ENCODE results near the gene HOXA4. TPM values are rescaled to one million over a fixed set of nuclear protein-coding genes. Genes with fewer than 3 reads are reported as not detected.

HOXA4 gene
- total RNA-seq, 1 experiment from 2014 or later: 4.8 TPM

DNA sequence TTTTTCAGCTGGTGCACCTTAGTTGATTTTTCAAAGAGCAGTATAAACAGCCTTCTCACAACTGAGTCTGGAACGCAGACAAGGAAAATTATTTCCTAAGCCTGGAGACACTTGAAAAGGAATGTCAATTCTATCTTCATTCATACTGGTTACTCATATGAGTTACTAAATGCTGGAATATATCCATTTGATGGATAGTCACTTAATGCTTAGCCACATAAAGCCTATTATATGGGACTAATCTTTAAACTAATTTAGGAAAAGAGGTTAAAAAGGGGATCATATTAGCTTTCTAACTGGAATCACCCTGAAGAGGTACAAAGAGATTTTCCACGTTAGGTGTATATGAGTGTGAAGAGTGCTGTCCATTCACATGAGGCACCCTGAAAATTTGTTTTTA lies 1.7 kb upstream of the HOXA4 start:
- Mint-ChIP-seq H3K9me3 (ENCODE audit: unreplicated experiment) (no peaks in the 10 kb centered on the region), H3K27ac (ENCODE audit: unreplicated experiment) (no peak overlapping the region), H3K4me3 (ENCODE audit: unreplicated experiment) (peak overlapping the region; percentile 22), H3K4me1 (ENCODE audit: low read depth, unreplicated experiment) (peaks cover 27% of the 10 kb centered on the region), H3K27me3 (ENCODE audit: insufficient read depth, unreplicated experiment) (no peaks in the 10 kb centered on the region), H3K36me3 (ENCODE audit: insufficient read depth, unreplicated experiment) (no peaks in the 10 kb centered on the region)
- peaks cover 29% of the 10 kb centered on the region for H3K4me1 ChIP-seq
- no peaks in the 10 kb centered on the region for H3K27me3 ChIP-seq (replicated peaks; ENCODE audit: control insufficient read depth, insufficient read depth, low read length)
- no peaks in the 10 kb centered on the region for H3K9me3 ChIP-seq
- TF ChIP-seq, protein P1, sequence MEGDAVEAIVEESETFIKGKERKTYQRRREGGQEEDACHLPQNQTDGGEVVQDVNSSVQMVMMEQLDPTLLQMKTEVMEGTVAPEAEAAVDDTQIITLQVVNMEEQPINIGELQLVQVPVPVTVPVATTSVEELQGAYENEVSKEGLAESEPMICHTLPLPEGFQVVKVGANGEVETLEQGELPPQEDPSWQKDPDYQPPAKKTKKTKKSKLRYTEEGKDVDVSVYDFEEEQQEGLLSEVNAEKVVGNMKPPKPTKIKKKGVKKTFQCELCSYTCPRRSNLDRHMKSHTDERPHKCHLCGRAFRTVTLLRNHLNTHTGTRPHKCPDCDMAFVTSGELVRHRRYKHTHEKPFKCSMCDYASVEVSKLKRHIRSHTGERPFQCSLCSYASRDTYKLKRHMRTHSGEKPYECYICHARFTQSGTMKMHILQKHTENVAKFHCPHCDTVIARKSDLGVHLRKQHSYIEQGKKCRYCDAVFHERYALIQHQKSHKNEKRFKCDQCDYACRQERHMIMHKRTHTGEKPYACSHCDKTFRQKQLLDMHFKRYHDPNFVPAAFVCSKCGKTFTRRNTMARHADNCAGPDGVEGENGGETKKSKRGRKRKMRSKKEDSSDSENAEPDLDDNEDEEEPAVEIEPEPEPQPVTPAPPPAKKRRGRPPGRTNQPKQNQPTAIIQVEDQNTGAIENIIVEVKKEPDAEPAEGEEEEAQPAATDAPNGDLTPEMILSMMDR (IDR thresholded peaks at IDR 0.05; ENCODE audit: insufficient read depth in 1 of 2, low read depth in 1 of 2, low read length in 1 of 2, severe bottlenecking in 1 of 2, unreplicated experiment in 1 of 2): no peak
- CTCF ChIA-PET: no interaction called here
- no peaks in the 10 kb centered on the region for H3K36me3 ChIP-seq (ENCODE audit: control insufficient read depth, insufficient read depth, low read length)
- DNase-seq: no peak
- intact Hi-C loops (cut with micrococcal nuclease; ENCODE audit: unreplicated experiment): no loop called here
- H3K4me3 ChIP-seq (ENCODE audit: low read depth, low read length): no peak overlapping the region
- no TSS peak for BruUV-seq (replicated peaks)
- POLR2A ChIA-PET: interaction anchor here (2.2 kb wide), 1 partner anchor 18 kb away, joined by 19 read pairs; no protein-coding TSS in a partner anchor

DNA sequence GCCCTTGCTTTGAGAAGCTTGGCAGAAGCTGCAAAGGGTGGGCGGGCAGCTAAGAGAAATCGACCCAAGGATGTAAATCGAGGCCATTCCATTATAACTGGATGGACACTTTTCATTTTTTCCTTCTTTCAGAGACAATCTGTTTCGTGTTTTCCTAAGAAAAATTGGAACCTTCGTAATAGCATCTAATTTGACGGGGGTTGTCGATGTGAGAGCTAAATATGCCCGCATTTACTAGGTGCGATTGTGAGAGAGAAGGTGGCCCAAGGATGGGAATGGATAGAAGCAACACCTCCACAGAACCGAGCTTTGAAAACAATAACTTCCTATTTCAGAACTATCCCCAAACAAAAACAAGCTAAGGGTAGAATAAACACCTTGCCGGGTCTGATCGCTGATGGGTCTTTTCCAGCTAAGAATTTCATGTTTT lies 848 bp upstream of the HOXA4 start:
- TSS peak; percentile 46 for BruUV-seq (replicated peaks)
- Mint-ChIP-seq H3K27me3 (ENCODE audit: insufficient read depth, unreplicated experiment) (no peaks in the 10 kb centered on the region), H3K36me3 (ENCODE audit: insufficient read depth, unreplicated experiment) (no peaks in the 10 kb centered on the region), H3K27ac (ENCODE audit: unreplicated experiment) (peak overlapping the region; percentile 57), H3K9me3 (ENCODE audit: unreplicated experiment) (no peaks in the 10 kb centered on the region), H3K4me3 (ENCODE audit: unreplicated experiment) (peak overlapping the region; percentile 76), H3K4me1 (ENCODE audit: low read depth, unreplicated experiment) (peaks cover 27% of the 10 kb centered on the region)
- Histone ChIP-seq H3K27me3 (replicated peaks; ENCODE audit: control insufficient read depth, insufficient read depth, low read length) (no peaks in the 10 kb centered on the region), H3K4me1 (peaks cover 29% of the 10 kb centered on the region), H3K9me3 (no peaks in the 10 kb centered on the region), H3K36me3 (ENCODE audit: control insufficient read depth, insufficient read depth, low read length) (no peaks in the 10 kb centered on the region), H3K4me3 (ENCODE audit: low read depth, low read length) (peak overlapping the region; percentile 53)
- TF ChIP-seq, protein P1 (IDR thresholded peaks at IDR 0.05; ENCODE audit: insufficient read depth in 1 of 2, low read depth in 1 of 2, low read length in 1 of 2, severe bottlenecking in 1 of 2, unreplicated experiment in 1 of 2): no peak
- CTCF ChIA-PET: interaction anchor here (0.6 to 1.4 kb wide), 5 partner anchors 20 to 274 kb away, joined by 3 to 9 read pairs (median 3); partner anchors contain the start of gene HOXA7
- no peak for DNase-seq
- intact Hi-C loops (cut with micrococcal nuclease; ENCODE audit: unreplicated experiment): loop anchor here (2.0 kb wide), 1 partner anchor 17 kb away; no protein-coding TSS in a partner anchor
- POLR2A ChIA-PET: interaction anchor here (0.6 to 2.2 kb wide), 7 partner anchors 9 to 77 kb away, joined by 3 to 19 read pairs (median 3); no protein-coding TSS in a partner anchor

DNA sequence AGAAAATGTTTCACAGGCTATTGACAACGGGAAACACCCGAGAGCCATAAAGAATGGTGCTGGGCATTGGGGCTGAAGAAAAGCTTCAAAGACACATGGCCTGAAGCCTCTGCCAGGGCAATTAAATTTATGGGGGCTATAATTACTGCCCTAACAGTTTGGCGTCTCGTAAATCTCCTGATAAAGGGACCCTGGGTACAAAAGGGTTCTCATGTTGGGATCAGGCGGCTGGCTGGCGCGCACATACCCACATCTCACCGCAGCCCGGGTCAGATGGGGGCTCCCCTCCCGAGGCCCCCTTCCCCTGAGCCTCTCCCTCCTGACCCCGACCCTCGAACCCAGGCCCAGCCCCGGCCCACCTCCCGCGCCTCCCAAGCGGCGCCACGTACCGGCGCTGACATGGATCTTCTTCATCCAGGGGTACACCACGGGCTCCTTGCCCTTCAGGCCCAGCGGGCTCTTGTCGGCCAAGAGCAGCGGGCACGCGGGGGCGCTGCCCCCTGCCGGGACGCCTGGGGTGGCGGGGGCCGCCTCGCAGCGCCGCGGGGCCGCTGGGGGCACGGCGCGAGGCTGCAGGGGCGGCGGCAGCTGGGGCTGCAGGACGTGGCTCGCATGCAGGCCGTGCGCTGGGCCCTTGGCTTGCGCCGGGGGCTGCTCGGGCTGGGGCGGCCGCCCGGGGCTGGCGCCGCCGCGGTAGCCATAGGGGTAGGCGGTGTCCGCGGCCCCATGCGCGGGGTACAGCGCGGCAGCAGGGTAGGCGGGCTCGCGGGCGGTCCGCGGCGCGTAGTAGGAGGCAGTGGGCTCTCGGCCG lies 623 bp downstream of the HOXA4 start:
- Histone ChIP-seq H3K27me3 (replicated peaks; ENCODE audit: control insufficient read depth, insufficient read depth, low read length) (no peaks in the 10 kb centered on the region), H3K36me3 (ENCODE audit: control insufficient read depth, insufficient read depth, low read length) (no peaks in the 10 kb centered on the region), H3K9me3 (no peaks in the 10 kb centered on the region), H3K4me1 (peaks cover 32% of the 10 kb centered on the region), H3K4me3 (ENCODE audit: low read depth, low read length) (peak overlapping the region; percentile 53)
- Mint-ChIP-seq H3K9me3 (ENCODE audit: unreplicated experiment) (no peaks in the 10 kb centered on the region), H3K27me3 (ENCODE audit: insufficient read depth, unreplicated experiment) (no peaks in the 10 kb centered on the region), H3K27ac (ENCODE audit: unreplicated experiment) (peak overlapping the region; percentile 57), H3K4me1 (ENCODE audit: low read depth, unreplicated experiment) (peaks cover 36% of the 10 kb centered on the region), H3K36me3 (ENCODE audit: insufficient read depth, unreplicated experiment) (peaks cover 2% of the 10 kb centered on the region), H3K4me3 (ENCODE audit: unreplicated experiment) (peak overlapping the region; percentile 76)
- ChIA-PET CTCF (interaction anchor here (0.6 to 1.2 kb wide), 2 partner anchors 27 to 33 kb away, joined by 3 read pairs; partner anchors contain the start of gene HOXA7), POLR2A (interaction anchor here (0.6 to 2.2 kb wide), 6 partner anchors 8 to 279 kb away, joined by 3 to 19 read pairs (median 6); no protein-coding TSS in a partner anchor)
- BruUV-seq (replicated peaks): no TSS peak
- TF ChIP-seq, protein P1 (IDR thresholded peaks at IDR 0.05; ENCODE audit: insufficient read depth in 1 of 2, low read depth in 1 of 2, low read length in 1 of 2, severe bottlenecking in 1 of 2, unreplicated experiment in 1 of 2): peak in 1 of 2 experiments; percentile 41
- DNase-seq: peak in 1 of 2 experiments; percentile 77
- intact Hi-C loops (cut with micrococcal nuclease; ENCODE audit: unreplicated experiment): loop anchor here (1.0 to 2.0 kb wide), 2 partner anchors 8 to 15 kb away; no protein-coding TSS in a partner anchor

All from Caco-2 (cell line).